GM18505 (cell line): ENCODE results near the gene ABR.

ENCODE experiments used
- ATAC-seq: cut with Tn5 transposase; IDR thresholded peaks from one replicate; pipeline ENCODE4 v1.9.1; 2021; ENCODE audit not compliant: unreplicated experiment
- POLR2A ChIP-seq: IDR thresholded peaks from 4 replicates; pipeline ENCODE4 v1.6.1; 2011; ENCODE audit warnings: borderline replicate concordance; ENCODE audit not compliant: insufficient read depth, insufficient read length; ENCODE audit errors: extremely low read depth

The ABR gene

GRCh38 chr17:1013729-1014090 is 166.1 kb downstream of the ABR start:
- ATAC-seq: no peak
- TF ChIP-seq POLR2A: no peak

GRCh38 chr17:1012823-1013728 is 166.7 kb downstream of the ABR start:
- TF ChIP-seq POLR2A: no peak
- no peak for ATAC-seq

GRCh38 chr17:1011760-1012735 is 167.7 kb downstream of the ABR start:
- no peak for ATAC-seq
- TF ChIP-seq POLR2A: no peak

- no peak for ATAC-seq
- no peak for TF ChIP-seq POLR2A
Observed at GRCh38 chr17:1011138-1011537, 168.6 kb downstream of the ABR start.

GRCh38 chr17:1010586-1010985 is 169.2 kb downstream of the ABR start:
- no peak for TF ChIP-seq POLR2A
- ATAC-seq: no peak

- TF ChIP-seq POLR2A: no peak
- no peak for ATAC-seq
Observed at GRCh38 chr17:1010086-1010450, 169.7 kb downstream of the ABR start.

- no peak for ATAC-seq
- no peak for TF ChIP-seq POLR2A
Observed at GRCh38 chr17:1009229-1010085, 170.3 kb downstream of the ABR start.

GRCh38 chr17:1008008-1008761 is 171.6 kb downstream of the ABR start:
- TF ChIP-seq POLR2A: no peak
- ATAC-seq: no peak

- no peak for ATAC-seq
- TF ChIP-seq POLR2A: no peak
Observed at GRCh38 chr17:1007310-1008007, 172.3 kb downstream of the ABR start.

GRCh38 chr17:1006054-1006453 is 173.7 kb downstream of the ABR start:
- no peak for ATAC-seq
- no peak for TF ChIP-seq POLR2A

GRCh38 chr17:1005361-1005946 is 174.3 kb downstream of the ABR start:
- no peak for TF ChIP-seq POLR2A
- ATAC-seq: no peak
